SHP77 (cell line): Measurements from ENCODE around the gene TRIM38.
"Not testable (repeated sequence)": the region's sequence is repeated elsewhere in the genome, so short reads cannot be mapped to it uniquely, and the experiment has no call there.

Experiments
- DNase-seq, 2 experiments: peaks; one replicate each; lab custom pipeline; 2025; lab: John Stamatoyannopoulos, UW

TRIM38 gene

DNA sequence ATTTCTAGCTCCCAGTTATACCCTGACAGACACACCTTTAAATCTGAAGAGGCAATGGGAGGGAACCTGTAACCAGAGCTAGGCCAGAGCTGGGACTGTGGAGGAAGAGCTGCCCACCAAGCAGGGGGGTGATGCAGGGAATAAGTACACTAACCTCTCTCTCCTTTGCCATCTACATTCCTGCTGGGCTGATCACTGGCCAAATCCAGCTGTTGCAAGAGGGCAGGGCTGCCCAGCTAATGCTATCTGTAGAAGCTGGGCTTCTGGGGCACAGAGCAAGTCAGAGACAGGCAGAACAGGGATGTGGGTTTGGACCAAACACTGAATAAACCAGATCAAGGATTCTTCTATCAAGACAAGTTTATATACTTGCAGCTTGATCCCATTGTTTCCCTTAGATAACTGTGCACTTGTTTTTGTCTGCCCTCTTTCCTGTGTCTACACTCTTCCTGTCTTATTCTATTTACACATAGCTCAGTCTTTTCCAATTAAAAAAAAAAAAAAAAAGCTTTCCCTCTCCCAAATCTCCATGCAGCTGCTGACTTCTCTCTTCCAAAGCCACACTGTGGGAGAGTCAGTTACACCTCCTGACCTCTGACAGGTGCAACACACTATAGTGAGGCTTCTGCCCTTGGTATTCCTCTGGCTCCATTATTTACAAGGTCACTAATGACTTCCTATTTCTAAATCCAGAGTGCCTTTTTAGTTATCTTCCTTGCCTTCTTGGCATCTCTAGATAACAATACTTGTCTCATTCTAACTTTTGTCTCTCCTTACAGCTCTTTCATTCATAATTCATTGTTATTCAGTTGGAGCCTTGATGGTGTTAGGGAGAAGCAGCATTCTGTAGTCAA, 43.7 kb downstream of the TRIM38 start:
- peak; percentile 27 to 55 for DNase-seq

DNA sequence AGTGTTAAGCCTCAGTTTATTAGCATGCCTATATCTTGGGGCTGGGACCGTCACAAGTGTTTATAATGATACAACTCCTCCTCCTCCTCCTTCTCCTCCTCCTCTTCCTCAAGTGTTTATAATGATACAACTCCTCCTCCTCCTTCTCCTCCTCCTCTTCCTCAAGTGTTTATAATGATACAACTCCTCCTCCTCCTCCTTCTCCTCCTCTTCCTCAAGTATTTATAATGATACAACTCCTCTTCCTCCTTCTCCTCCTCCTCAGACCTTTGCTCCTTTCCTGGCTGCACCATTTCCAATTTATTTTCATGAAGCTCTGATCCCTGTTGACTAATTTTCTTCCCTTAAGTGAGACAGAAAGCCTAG, 44.3 kb downstream of the TRIM38 start:
- DNase-seq: not testable (repeated sequence)

DNA sequence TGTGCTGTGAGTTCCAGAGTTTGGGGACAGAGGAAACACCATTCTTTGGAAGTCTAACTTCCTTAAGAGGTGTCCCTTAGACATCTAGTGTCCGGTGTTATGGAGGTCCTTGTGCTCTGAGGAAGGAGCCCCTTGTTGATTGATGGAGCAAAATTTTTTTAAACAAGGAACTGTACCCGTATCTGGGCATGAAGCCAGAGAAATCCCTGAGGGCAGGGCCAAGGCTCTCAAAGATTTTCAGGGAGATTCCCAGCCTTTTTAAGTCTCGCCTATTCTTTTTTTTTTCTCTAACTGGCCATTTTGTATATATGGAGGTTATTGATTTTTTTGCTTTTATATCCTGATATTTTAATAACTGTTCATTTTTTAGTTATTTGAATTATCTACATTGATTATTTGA, 45.9 kb downstream of the TRIM38 start:
- no peak for DNase-seq

DNA sequence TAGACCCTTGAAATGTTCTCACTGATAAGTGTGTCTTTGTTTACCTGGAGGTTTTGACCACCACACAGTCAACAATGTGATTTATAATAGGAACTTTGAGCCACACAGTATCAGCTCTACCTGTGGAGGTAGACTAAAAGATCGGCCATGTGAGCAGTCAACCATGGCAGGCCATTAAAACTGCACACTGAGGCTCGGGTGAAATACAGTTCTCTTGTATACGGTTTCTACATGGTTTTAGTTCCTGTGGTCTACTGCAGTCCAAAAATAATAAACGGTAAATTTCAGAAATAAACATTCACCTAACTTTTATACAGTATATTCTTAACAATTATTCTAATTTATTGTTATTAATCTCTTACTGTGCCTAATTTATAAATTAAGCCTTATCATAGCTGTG, 47.2 kb downstream of the TRIM38 start:
- DNase-seq: no peak

DNA sequence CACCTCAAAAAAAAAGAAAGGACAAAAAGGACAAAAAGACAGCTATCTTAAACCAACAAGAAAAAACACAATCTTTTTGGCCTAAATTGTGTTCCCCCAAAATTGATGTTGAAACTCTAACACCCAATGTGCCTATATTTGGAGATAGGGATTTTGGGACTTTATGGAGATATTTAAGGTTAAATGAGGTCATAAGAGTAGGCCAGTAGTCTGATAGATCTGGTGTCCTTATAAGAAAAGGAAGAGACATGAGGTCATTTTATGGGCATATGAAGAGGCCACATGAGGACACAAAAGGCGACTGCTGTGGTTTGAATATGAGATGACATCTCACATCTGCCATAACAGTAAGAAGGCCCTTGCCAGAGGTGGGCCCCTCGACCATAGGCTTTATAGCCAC, 49.5 kb downstream of the TRIM38 start:
- no peak for DNase-seq

- DNase-seq: not testable (repeated sequence)
Observed at GRCh38 chr6:26014386-26014785, 51.8 kb downstream of the TRIM38 start.

DNA sequence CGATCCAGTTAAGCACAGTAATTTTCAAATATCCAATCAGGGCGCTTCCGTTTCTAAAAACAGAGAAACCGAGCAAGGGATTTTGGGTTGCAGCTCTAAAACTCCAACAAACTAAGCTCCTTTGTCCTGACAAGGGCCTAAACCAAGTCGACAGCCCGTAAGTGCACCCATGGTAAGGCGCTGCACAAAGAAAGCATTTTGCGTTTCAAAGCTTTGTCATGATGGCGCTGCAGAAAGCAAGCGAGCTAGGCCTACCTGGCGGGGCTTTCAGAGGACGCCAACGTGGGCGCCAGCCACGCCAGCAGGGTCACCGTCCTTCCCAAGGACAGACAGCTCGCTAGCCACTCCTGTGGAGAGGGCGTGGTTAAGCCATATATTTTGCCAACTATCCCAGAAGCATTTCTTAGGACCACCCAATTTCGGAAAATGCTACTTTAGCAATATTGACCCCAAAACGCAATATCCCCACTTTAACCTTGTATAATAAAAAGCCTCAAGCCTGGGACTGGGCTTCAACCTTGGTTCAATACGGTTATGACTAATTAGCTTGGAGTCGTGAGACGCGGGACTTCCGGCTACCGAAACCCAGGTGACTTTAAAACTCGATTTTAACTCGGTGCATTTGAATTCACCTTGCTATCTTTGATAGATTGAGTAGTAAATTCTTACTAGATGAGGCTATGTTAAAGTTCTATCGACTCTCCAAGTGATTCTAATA, 53.8 kb downstream of the TRIM38 start:
- no peak for DNase-seq

GRCh38 chr6:26016963-26017631, 54.5 kb downstream of the TRIM38 start:
- DNase-seq: no peak

DNA sequence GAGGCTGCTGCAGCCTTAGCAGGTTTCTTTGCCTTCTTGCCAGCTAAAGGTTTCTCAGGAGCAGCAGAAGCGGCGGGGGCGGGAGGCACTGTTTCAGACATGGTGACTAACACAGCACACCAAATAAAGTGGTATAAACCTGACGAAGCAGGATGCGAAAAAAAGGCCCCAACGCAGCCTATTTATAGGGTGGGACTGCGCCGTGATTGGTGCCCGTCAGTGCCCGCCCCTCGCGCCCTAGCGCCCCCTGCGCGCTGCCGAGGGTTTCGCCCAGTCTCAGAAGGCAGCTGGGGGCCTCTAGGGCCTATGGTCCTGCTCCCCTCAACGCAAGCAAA, 55.0 kb downstream of the TRIM38 start:
- no peak for DNase-seq

DNA sequence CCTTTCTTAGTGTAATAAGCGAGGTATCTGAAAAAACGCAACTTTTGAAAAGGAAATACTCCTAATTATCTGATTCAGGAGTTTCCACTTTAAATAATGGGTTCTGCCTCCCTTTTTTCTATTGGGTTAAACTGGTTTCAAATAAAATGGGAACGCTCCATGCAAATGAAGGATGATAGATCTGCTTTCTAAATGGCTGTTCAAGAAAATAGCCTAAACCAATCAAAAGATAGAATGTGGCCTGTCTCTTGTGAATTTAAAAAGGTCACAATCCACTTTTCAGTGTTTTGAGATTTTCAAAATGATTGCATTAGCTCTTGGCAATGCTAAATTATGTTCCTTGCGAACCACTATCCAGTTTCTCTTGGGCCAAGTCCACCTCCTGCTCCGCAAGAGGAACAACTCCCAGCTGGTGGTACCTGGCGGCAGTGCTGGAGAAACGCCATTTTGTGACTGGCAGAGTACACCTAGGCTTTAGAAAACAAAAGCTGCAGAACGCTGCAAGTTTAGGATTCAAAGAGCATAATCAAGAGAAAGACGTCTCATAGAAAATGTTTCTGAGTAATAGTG, 56.7 kb downstream of the TRIM38 start:
- DNase-seq: no peak

DNA sequence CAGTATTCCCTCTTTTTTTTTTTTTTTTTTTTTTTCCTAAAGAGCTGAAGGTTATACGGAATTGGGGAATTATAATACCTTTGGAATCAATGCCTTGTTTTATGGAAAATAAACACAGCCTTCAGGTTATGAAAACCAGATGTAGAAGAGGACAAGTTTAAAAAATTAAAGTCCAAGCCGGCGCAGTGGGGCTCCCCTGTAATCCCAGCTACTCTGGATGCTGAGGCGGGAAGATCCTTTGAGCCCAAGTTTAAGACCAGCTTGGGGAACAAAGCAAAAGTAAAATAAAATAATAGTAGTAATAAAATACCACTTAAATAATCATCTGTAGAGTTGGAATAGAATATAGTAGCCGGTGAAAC, 57.3 kb downstream of the TRIM38 start:
- DNase-seq: no peak

DNA sequence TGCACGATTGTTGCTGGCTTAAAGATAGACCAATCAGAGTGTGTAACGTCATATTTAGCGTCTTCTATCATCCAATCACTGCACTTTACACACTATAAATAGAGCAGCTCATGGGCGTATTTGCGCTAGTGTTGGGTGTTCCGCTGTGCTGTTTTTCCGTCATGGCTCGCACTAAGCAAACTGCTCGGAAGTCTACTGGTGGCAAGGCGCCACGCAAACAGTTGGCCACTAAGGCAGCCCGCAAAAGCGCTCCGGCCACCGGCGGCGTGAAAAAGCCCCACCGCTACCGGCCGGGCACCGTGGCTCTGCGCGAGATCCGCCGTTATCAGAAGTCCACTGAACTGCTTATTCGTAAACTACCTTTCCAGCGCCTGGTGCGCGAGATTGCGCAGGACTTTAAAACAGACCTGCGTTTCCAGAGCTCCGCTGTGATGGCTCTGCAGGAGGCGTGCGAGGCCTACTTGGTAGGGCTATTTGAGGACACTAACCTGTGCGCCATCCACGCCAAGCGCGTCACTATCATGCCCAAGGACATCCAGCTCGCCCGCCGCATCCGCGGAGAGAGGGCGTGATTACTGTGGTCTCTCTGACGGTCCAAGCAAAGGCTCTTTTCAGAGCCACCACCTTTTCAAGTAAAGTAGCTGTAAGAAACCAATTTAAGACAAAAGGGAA, 57.9 kb downstream of the TRIM38 start:
- peak; percentile 88 to 90 for DNase-seq

GRCh38 chr6:26021001-26021349, 58.4 kb downstream of the TRIM38 start:
- peak; percentile 80 to 86 for DNase-seq

DNA sequence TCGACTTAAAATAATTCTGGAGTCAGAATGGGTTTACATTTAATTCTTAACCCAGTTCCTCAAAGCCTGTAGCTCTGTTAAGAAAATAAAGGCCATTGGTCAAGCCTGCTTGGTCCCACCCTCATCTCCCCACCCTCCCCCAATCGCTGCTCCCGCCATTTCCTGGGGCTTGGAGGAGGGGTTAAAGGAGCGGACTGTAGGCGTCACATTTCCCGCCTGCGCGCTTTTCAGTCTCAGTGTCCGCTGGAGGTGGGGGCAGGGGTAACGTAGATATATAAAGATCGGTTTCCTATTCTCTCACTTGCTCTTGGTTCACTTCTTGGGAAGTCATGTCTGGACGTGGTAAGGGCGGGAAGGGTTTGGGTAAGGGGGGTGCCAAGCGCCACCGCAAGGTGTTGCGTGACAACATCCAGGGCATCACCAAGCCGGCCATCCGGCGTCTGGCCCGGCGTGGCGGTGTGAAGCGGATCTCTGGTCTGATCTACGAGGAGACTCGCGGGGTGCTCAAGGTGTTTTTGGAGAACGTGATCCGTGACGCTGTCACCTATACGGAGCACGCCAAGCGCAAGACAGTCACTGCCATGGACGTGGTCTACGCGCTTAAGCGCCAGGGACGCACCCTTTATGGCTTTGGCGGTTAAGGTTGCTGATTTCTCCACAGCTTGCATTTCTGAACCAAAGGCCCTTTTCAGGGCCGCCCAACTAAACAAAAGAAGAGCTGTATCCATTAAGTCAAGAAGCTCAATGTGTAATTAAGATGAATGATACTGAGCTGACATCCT, 58.9 kb downstream of the TRIM38 start:
- peak; percentile 95 for DNase-seq

DNA sequence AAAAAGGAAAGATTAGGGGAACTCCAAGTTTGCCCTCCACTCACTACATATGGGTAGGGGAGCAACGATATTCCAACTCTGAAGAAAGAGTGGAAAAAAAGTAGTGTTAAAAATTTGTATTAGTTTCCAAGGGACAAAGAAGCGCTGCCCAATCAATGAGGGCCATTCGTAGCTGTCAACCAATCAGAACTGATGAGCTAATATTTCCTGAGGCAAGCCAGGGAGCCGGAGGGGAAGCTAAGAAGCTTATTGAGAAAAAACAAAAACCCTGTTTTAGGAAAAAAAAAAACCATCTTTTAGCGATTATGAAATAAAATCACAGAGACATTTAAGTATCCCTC, 59.5 kb downstream of the TRIM38 start:
- peak; percentile 74 to 79 for DNase-seq

DNA sequence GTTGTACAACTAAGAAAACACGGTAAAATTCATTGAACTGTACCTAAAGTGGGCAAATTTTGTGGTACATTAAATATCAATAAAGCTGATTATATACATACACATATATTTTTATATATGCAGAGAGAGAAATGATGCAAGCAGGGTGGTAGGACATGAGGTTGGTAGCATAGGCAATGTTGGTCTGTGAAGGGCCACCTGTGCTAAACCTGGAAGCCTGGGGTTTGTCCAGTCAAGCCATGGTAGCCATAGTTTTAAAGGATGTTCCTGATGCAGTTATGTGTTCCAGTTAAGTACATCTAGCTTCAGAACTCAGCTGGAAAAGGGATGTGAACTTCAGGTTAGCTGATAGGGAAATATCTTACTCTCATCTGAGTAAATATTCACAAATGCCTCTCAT, 60.1 kb downstream of the TRIM38 start:
- peak; percentile 15 to 27 for DNase-seq

GRCh38 chr6:26024651-26025046, 62.0 kb downstream of the TRIM38 start:
- DNase-seq: no peak

- DNase-seq: no peak
Observed at GRCh38 chr6:26025047-26025893, 62.7 kb downstream of the TRIM38 start.

DNA sequence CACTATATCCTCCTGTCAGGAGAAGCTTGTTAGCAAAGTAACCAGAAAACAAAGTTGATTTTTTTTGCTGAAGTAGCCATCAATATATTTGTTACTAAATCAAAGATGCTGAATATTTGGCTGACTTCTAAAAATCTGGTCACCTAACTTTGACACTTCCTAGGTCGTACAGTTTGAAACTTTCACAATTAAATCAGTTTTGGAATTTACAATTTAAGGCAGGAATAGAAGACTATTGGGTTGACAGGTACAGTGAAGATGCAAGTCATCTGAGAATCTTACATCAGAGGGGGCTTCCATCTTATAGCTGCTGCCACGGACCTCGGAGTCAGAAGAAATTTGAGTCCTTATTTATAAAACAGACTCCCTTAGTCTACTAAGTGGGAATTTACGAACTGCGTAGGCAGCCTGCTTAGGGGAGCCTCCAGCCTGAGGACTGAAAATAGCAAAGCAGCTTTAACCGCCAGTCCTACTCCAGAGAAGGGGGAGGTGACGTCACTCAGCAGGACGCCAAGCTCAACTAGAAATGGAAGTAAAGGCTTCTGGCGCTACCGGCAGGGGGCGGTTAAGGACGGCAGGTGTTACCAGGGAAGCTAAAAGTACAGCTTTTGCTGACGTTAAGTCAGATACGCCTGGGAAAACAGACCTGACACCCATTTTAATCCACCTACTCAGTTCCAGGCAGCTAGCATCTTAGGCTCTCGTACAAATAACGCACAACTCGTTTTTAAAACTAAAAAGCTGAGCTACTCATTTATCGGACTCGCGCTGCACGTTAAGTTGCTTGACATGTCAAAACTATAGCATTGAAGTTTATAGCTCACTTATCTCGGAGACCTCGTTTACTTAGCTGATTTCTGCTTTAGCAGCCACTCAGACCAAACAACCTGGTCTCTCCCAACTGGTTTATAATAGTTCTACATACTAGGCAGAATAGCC, 63.6 kb downstream of the TRIM38 start:
- peak; percentile 95 to 96 for DNase-seq
